Activated CD8-positive, alpha-beta memory T cell treated with anti-CD3 and anti-CD28 coated beads, Interleukin-2, amount 50 U/mL, for 24 hours (primary cell): ENCODE measurements around the gene BNIP2.
"Not testable (repeated sequence)": the region's sequence is repeated elsewhere in the genome, so short reads cannot be mapped to it uniquely, and the experiment has no call there.

Experiments used
- DNase-seq: peaks from one replicate; pipeline ENCODE4 v3.0.0-alpha.2; 2020; ENCODE audit errors: extremely low read depth

BNIP2 gene

DNA sequence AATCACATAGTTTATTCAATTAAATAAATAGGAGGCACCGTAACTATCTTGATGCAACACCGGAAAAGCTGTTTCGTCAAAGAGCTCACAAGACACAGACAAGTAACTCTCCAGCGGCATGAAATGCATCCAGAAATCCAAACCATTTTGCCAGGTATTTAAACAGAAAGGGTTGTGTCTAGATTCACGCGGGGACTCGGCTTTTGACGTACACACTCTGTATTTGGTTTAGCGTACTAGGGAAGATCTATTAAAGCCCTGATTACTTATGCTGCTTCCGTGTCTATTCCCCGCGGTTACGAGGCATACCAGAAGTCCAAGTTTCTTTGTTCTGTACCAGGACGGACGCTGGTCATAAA is 718 bp downstream of the BNIP2 start:
- DNase-seq = no peak

DNA sequence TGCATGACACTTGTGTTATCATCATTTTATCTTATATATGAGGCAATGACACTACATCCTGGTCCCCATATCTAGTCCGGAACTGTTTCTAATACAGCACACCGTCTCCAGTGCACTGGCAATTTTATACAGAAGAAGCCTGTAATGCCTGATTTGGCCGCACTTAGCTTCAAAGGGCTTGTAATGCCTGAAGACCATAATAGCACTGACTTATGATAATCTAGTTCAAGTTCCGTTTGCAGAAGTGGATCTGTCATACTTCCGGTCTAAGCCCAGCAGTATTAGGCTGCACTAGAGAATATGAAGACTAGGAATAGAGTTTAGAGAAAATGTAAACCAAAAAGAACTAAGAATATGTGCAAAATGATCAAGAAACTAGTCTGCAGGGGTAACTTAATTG is 1.3 kb downstream of the BNIP2 start:
- DNase-seq = no peak

GRCh38 chr15:59686389-59686788 is 2.7 kb downstream of the BNIP2 start:
- no peak for DNase-seq

DNA sequence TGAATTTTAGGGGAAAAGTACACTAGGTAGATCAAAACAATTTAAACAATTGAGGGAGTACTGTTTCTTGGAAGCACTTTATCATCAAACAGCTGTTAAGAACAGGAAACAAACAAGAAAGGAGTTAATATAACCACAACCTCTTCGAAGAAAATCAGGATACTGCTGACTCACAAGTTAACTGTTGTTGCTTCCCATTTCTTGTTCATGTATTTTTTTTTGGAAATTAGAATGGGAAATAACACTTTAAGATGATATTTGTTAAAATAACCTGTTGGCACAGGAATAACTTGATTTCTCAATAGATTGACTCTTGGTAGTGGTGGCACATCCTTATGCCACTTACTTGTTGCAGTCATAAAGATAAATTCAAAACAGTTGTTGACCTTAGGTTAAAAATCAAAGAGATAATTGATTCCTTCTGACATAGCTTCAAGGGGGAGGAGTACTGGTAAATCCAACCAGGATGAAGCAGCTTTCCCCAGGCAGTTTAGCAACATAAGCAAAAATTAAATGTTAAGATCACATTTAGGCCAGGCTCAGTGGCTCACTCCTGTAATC is 3.3 kb downstream of the BNIP2 start:
- no peak for DNase-seq

DNA sequence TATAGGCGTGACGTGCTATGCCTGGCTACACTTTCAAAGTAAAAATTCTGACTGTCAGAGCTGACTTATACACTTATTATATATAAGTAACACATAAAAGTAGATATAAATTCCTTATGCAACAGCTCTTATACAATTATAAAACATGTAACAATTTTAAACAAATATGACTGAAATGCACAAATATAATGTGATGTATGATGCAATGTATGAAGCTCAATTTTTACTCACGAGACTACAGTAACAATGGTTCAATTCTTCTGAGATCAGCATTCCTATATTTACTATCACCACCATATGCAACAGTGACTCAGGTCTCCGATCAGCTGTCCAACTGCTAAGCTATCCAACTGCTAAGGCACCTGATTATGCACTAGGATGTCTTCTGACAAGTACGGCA is 8.2 kb downstream of the BNIP2 start:
- DNase-seq = no peak

DNA sequence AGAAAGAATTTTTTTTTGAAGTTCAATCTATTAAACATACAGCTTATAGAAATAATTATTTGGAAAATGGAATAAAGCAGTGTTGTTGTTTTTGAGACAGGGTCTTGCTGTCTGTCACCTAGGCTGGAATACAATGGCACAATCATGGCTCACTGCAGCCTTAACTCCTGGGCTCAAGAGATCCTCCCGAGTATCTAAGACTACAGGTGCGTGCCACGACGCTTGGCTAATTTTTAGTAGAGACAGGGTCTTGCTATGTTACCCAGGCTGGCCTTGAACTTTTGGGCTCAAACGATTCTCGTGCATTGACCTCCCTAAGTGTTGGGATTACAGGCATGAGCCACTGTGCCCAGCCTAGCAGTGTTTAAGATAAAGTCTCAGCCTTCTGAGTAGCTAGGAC is 8.8 kb downstream of the BNIP2 start:
- no peak for DNase-seq

DNA sequence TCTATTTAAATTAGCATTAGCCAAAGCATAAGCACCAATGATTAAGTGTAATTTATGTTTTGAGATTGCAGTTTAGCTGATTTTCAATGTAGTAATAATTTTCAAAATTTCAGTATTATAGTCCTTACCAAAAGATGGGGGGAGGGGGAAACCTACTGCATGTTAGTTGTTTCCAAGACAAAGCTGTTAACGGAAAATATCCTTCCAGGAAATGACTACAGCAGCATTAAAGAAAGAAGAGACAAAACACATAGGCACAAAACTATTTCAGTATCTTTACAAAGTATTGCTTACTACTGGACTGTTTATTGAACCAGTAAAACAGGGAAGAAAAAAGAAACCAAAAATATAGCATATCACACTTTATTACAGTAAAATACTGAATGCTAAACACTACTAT is 10.5 kb downstream of the BNIP2 start:
- DNase-seq = no peak

DNA sequence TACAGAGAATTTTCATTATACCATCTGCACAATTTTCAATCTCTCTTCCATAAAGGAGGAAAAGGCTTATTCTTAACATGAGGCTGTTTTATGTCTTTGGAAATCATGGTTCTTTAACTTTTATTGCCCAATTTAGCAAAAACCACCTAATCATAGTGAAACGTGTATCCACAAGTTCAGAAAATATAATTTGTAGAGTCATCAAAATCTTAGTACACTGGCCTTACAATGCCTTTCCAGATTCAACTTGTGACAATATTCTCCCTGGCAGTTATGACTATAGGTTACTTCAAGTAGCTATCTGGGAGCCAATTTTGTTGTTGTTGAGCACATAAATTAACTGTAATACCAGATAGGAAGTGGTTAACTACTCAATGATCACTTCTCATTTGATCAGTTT is 10.9 kb downstream of the BNIP2 start:
- no peak for DNase-seq

DNA sequence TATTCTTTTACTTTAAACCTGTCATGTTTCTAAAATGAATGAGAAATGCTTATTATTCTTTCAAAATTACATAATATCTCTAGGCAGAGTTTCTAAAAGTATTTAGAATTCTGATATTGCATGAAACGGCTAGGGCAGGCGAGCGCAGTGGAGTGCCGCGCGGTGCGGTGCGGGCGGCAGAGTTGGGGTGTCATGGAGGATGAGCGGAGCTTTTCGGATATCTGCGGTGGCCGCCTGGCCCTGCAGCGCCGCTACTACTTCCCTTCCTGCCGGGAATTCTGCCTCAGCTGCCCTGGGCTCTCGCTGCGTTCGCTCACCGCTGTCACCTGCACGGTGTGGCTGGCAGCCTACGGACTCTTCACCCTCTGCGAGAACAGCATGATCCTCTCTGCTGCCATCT is 12.6 kb downstream of the BNIP2 start:
- DNase-seq = no peak

DNA sequence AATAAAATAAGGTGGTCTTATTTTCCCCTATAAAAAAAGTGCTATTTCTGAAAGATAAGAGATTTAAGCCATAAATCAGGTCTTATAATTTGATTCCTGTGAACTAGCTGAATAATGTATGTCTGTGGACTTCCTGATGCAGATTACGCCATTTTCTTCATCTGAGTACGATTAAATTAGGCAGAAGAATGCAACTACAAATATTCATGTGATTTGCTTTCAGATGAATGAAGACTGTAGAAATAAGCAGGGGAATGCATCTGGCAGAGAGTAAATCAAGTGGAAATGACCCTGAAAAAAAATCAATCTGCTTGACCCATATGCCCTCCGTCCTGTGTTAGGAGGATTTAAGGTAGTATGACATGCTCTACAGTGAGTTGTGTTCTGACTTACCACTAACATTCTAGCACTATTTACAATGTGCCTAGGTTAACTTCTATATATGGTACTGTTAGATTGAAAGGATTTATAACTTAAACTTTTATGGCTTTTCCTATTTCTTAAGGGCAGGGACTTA is 14.7 kb downstream of the BNIP2 start:
- no peak for DNase-seq

- DNase-seq = no peak
These were observed 20.6 kb downstream of the BNIP2 start for GRCh38 chr15:59668556-59668955.

DNA sequence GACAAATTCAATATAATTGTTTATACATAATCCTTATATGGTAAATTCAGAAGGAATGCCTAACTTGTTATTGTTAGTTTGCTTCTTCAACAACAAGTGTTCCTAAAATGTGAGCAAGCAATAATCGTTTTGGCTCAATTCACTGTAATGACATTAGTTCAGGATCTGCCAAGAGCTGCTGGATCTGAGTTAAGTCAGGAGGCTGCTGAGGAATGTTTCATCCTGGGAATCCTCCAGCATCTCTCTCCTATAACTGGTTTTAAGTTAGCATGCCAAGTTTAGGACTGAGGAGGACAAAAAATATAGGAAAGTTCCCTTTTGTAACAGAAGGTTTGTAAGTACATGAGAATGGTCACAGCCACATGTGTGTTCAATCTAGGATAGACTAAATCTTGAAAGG is 26.9 kb downstream of the BNIP2 start:
- no peak for DNase-seq

GRCh38 chr15:59659366-59659765 is 29.8 kb downstream of the BNIP2 start:
- no peak for DNase-seq

DNA sequence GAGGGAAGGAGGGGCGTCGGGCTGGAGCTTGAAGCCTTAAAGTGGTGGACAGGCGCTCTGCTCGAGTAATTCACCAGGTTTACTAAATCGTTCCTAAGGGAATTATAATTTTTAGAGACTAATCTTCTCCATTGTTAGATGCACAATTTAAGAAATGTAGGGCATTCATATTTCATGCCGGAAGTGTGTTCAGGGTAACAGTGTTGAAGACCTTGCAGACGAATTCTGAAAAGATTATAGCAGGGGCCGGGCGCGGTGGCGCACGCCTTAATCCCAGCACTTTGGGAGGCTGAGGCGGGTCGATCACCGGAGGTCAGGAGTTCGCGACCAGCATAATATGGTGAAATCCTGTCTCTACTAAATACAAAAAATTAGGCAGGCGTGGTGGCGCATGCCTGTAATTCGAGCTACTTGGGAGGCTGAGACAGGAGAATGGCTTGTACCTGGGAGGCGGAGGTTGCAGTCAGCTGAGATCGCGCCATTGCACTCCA is 31.4 kb downstream of the BNIP2 start:
- DNase-seq = no peak

DNA sequence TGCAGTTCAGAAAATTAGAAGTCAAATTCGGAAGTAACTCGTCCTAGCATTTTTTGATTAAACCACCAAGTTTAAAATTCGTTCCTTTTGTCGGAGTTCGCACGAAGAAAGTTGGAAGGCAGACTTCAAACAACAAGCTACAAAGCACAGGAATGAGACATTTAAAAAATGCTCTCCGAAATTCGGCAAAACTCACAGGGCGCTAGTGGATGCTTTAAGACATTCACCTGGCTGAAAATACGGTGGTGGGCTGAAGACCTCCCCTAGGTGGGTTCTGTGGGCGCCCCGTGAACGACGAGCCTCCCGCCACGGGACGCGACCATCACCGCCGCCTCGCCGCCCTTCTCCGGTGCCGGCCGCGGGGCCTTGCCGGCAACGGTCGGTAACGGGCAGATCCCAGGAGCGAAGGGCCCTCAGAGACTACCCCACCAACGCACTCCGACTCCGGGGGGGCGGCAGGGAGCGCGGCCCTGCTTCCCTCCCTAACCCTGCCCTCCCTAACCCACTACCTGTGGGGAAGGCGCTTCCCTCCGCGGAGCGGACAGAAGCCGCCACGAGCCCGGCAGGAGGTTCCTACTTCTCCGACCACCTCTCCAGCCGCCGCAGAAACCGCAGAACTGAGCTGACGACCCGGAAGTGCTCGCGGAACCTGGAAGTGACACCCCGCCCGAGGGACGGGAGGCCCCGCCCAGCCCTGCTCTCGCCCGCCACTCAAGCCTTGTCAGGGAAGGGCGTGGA is 32.1 kb downstream of the BNIP2 start, which contains the start of gene GTF2A2:
TSS of gene GTF2A2 (minus strand) at position 619 of the 738 bp plus-strand sequence. CDS start 5,238 bp downstream, outside the sequence.
- peak; percentile 85 for DNase-seq

DNA sequence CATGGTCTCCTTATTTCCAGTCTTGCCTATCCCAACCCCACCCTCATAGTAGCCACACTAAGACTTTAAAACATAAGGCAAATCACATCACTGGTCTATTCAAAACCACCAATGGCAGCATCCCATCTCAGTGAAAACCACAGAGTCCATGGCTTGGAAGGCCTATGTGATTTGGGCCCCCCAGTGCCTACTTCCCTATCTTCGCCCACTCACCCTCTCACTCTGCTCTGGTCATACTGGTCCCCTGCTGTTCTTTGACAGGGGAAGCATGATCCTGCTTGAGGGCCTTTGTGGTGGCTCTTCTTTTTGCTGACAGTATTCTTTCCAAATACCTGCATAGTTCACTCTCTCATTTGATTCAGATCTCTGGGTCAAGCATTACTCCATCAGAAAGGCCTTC is 35.1 kb downstream of the BNIP2 start:
- no peak for DNase-seq

DNA sequence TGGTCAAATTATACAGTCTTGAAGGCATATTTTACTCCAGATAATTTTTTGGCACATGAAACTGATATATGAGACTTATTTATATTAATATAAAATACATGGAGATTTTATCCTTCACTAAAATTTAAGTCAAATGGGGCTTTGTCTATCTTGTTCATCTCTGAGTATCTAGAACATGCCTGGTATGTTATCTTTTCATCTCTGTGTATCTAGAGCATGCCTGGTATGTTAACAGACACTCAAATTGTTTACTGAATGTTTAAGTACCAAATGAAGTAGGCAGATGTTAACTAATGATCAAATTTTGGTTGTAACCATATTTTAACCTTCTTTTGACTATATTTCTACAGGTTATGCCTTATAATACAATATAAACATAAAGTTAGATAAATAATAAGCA is 39.5 kb downstream of the BNIP2 start:
- DNase-seq = no peak

GRCh38 chr15:59647085-59647484 is 42.0 kb downstream of the BNIP2 start:
- DNase-seq = no peak

DNA sequence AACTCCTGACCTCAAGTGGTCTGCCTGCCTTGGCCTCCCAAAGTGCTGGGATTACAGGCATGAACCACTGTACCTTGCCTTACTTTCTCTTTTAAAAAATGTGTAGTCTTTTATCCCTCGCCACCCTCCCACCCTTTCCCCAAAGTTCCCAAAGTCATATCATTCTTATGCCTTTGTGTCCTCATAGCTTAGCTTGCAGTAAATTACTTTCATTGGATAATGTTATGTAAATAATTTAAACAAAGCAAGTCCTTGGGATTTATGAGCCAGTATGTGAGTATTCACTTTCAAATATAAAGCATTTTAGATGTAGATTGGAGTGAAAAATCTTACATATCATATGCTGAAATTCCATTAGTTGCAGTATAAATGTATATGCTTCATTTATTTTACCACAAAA is 42.8 kb downstream of the BNIP2 start:
- DNase-seq = no peak

GRCh38 chr15:59645812-59646211 is 43.3 kb downstream of the BNIP2 start:
- not testable (repeated sequence) for DNase-seq

GRCh38 chr15:59644756-59645155 is 44.4 kb downstream of the BNIP2 start:
- no peak for DNase-seq

DNA sequence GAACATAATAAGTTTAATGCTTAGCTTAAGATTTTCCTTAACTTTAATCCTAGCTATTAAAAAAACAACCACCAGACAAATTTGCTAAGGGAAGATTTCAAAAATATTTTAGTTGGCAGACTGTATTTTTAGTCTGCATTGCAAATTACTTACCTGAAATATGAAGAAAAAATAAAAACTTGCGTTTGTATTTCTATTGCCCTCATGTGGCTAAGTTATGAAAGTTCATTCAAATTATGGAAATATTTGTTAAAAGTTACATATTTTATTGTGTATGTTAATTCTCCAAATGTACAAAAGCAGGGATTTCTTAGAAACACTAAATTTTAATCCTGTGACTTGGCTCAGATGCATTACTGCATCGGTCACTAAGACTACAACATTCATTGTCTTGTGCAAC is 46.8 kb downstream of the BNIP2 start:
- DNase-seq = no peak

GRCh38 chr15:59637507-59637906 is 51.6 kb downstream of the BNIP2 start:
- not testable (repeated sequence) for DNase-seq
